Jurkat, Clone E6-1 (cell line): ENCODE data around the gene SLC46A3.
A peak's percentile ranks its signal among the peaks of the same experiment; 100 is the strongest.
"Not testable (repeated sequence)": the region's sequence is repeated elsewhere in the genome, so short reads cannot be mapped to it uniquely, and the experiment has no call there.

ENCODE experiments used
- DNase-seq: peaks from one replicate; pipeline ENCODE4 v3.0.0-alpha.2; 2011; ENCODE audit warnings: low read depth, low spot score
- H3K4me3 ChIP-seq: 2 replicates; pipeline ENCODE4 v1.5.1; 2011; ENCODE audit warnings: mild to moderate bottlenecking, low read length, control low read depth, moderate library complexity

SLC46A3 gene

GRCh38 chr13:28693605-28694491 is 24.9 kb downstream of the SLC46A3 start:
- not testable (repeated sequence) for H3K4me3 ChIP-seq, DNase-seq

DNA sequence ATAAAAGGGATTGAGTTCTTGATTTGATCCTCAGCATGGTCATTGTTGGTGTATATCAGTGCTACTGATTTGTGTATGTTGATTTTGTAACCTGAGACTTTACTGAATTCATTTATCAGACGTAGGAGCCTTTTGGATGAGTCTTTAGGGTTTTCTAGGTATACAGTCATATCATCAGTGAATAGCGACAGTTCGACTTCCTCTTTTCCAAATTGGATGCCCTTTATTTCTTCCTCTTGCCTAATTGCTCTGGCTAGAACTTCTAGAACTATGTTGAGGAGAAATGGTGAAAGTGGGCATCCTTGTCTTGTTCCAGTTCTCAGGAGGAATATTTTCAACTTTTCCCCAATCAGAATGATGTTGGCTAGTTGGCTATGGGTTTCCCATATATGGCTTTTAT is 32.9 kb downstream of the SLC46A3 start:
- DNase-seq: no peak
- no peak overlapping the region for H3K4me3 ChIP-seq

- H3K4me3 ChIP-seq: no peak overlapping the region
- DNase-seq: no peak
Measured at GRCh38 chr13:28685114-28685513, 33.7 kb downstream of the SLC46A3 start.

- H3K4me3 ChIP-seq: no peak overlapping the region
- DNase-seq: no peak
Measured at GRCh38 chr13:28684257-28684656, 34.5 kb downstream of the SLC46A3 start.

DNA sequence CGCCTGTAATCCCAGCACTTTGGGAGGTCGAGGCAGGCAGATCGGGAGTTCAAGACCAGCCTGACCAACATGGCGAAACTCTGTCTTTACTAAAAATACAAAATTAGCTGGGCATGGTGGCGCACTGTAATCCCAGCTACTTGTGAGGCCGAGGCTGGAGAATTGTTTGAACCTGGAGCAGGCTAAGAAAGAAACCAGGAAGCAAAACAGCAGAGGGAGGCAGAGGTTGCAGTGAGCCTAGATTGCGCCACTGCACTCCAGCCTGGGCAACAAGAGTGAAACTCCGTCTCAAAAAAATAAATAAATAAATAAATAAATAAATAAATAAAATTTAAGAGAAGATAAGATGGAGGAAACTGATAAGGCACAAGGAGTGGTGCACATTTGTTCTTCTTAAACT is 35.6 kb downstream of the SLC46A3 start:
- DNase-seq: not testable (repeated sequence)

GRCh38 chr13:28680541-28680940 is 38.2 kb downstream of the SLC46A3 start:
- H3K4me3 ChIP-seq: no peak overlapping the region
- no peak for DNase-seq

More for the DNA sequence above, 35.6 kb downstream of the SLC46A3 start:
- H3K4me3 ChIP-seq: not testable (repeated sequence)

DNA sequence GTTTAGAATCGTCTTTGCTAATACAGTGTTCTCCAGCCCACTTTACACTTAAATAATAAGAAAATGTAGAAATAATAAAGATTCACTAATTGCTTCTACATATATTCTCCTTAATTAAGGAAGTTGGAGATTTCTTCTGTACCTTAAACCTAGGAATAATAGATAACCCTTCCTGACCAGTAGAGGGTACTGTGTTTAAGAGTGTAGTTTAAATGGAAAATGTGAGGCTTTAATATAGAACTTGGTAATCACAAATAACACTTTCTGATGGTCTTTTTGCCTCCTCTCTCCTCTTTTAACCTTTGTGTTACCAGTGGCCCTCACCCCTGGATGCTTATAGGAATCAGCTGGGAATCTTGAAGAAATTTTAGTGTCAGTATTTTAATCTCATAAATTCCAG is 39.1 kb downstream of the SLC46A3 start:
- DNase-seq: no peak
- no peak overlapping the region for H3K4me3 ChIP-seq

- DNase-seq: no peak
- H3K4me3 ChIP-seq: no peak overlapping the region
Measured at GRCh38 chr13:28678809-28679208, 40.0 kb downstream of the SLC46A3 start.

DNA sequence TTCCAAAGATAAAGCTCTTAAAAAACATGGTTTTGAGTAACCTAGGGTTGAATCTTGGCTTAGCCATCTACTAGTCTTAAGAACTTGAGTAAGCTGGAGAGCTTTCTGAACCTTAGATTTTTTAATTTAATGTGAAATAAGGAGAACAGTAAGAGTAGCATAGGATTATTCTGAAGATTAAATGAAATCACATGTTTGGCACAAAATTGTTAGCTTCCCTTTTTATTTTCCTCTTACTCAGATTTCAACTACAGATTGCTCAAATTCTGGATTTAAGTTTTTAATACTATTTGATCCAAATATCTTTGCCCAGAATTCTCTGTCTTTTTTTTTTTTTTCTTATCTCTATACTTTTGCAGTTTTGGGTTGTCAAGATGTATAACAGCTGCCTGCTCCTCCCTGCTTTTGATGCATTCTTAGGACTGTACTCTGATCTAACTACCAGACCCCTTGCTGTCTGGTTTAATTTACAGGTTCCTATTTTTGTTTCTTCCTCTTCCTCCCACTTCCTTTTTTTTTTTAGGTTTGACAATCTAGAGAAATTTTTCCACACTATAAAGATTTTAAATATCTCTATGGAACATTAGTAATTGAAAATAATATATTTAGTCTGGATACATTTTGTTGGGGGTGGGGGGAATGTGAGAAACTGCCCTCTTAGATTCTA is 47.5 kb downstream of the SLC46A3 start:
- no peak overlapping the region for H3K4me3 ChIP-seq
- DNase-seq: no peak

GRCh38 chr13:28666897-28667488 is 51.8 kb downstream of the SLC46A3 start:
- no peak for DNase-seq
- no peak overlapping the region for H3K4me3 ChIP-seq

- no peak for DNase-seq
- H3K4me3 ChIP-seq: peak overlapping the region; percentile 97
Measured at GRCh38 chr13:28659621-28659970, 59.2 kb downstream of the SLC46A3 start.

- peak within 1 kb of the TSS; percentile 97 for H3K4me3 ChIP-seq
- DNase-seq: peak; percentile 75
Measured at GRCh38 chr13:28658796-28659620, 59.8 kb downstream of the SLC46A3 start, which contains the start of gene POMP. Gene POMP (plus strand): TSS chr13:28659130. CDS start chr13:28659185, 55 bp downstream.

DNA sequence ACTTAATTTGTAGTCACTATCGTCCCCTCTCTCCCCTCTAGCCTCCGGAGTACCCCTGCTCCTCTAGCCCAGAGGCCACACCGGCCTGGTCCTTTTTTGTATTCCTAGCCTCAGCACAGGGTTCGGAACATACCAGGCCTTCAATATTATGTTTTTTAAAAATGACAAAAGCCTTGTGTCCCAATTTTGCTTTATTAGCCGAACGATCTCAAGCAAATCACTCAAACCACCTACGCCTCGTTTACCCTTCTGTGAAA is 60.3 kb downstream of the SLC46A3 start:
- DNase-seq: no peak
- H3K4me3 ChIP-seq: peak overlapping the region; percentile 97

DNA sequence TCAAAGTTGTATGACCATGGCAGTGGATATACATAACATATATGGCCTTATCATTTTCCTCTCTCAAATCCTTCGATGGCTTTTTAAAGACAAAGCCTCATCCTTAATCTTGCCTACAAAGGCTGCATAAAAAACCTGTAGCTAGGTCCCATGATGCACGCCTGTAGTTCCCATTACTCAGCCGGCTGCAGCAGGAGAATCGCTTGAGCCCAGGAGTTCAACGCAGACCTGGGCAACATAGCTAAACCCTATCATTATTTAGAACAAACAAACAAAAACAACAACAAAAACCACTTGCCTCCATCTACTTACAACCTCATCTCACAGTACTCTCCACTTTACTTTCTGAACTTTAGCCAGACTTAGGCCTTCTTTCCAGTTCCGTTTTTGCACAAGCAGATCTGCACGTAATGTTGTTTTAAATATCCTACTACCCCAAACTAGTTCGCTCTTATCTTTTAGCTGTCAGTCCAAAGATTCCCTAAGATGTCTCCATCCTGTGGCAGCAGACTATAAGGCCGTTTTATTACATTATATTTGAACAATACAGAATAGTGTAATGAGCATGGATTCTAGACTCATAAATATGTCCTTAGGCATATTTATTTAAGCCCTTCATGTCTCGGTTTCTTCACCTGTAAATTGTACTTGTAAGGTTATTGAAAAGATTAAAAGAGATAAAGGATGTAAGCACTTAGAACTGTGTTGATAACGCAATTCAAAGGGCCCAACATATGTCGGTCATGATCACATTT is 60.8 kb downstream of the SLC46A3 start:
- DNase-seq: no peak
- peak overlapping the region; percentile 97 for H3K4me3 ChIP-seq

- DNase-seq: no peak
Measured at GRCh38 chr13:28655561-28655960, 63.2 kb downstream of the SLC46A3 start.

GRCh38 chr13:28654276-28654675 is 64.5 kb downstream of the SLC46A3 start:
- DNase-seq: no peak

More at GRCh38 chr13:28655561-28655960, 63.2 kb downstream of the SLC46A3 start:
- no peak overlapping the region for H3K4me3 ChIP-seq

DNA sequence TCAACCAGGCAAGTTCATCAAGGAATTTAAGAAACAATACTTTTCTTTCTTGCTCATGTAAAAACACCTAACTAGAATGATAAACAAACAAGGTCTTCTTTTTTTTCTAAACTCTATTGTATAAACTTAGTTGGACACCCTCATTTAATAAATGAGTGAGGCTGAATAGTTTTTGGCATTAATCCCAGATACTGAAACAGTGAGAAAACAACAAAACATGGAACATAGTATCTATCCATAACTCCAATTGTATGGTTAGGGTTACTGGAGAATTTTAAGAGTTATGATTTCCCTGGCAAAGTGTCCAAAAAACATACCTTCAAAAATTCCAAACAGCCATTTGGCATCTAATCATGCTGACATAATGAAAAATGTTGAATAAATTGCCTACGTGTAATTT is 65.7 kb downstream of the SLC46A3 start:
- no peak overlapping the region for H3K4me3 ChIP-seq

More at GRCh38 chr13:28654276-28654675, 64.5 kb downstream of the SLC46A3 start:
- no peak overlapping the region for H3K4me3 ChIP-seq

GRCh38 chr13:28651810-28652401 is 66.9 kb downstream of the SLC46A3 start:
- no peak overlapping the region for H3K4me3 ChIP-seq
- no peak for DNase-seq

More for the DNA sequence above, 65.7 kb downstream of the SLC46A3 start:
- no peak for DNase-seq
